IMR-90 (cell line): ENCODE measurements around the gene FASLG.

Experiments used
- NFE2L2 ChIP-seq: fragments of 150-350 bp; IDR thresholded peaks from 2 replicates; pipeline ENCODE4 v1.6.1; 2016; ENCODE audit warnings: low read depth, mild to moderate bottlenecking, low read length
- RAD21 ChIP-seq: IDR thresholded peaks from 2 replicates; pipeline ENCODE4 v1.6.1; 2012; ENCODE audit warnings: low read length, improper control_type of control experiment
- TF ChIP-seq, protein P1 (sequence below): conservative IDR thresholded peaks from 2 replicates; pipeline ENCODE4 v1.5.1; 2012; ENCODE audit warnings: mild to moderate bottlenecking, low read depth, low read length, improper control_type of control experiment

DNA sequence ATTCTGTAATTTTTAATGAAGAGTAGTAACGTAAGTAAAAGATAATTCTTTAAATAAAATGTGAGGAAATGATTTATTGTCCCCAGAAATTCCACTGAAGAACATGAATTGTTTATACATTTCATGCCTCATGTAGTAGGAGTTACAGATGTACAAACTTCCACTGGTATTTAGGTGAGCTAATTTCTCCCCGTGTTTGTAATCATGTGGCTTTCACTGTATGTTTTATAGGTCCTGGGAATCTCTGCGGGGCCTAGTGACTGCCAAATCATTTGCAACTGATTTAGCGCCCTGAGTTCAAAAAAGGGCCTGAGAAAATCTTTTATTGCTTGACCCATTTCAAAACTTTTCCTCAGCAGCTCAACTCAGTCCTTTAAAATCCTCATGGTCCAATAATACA is 30.5 kb upstream of the FASLG start:
- TF ChIP-seq RAD21 (no peak), NFE2L2 (no peak)
- TF ChIP-seq, protein P1, sequence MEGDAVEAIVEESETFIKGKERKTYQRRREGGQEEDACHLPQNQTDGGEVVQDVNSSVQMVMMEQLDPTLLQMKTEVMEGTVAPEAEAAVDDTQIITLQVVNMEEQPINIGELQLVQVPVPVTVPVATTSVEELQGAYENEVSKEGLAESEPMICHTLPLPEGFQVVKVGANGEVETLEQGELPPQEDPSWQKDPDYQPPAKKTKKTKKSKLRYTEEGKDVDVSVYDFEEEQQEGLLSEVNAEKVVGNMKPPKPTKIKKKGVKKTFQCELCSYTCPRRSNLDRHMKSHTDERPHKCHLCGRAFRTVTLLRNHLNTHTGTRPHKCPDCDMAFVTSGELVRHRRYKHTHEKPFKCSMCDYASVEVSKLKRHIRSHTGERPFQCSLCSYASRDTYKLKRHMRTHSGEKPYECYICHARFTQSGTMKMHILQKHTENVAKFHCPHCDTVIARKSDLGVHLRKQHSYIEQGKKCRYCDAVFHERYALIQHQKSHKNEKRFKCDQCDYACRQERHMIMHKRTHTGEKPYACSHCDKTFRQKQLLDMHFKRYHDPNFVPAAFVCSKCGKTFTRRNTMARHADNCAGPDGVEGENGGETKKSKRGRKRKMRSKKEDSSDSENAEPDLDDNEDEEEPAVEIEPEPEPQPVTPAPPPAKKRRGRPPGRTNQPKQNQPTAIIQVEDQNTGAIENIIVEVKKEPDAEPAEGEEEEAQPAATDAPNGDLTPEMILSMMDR = no peak
